GM21619 (cell line): Measurements from ENCODE around the gene F8.
"Not testable (repeated sequence)": the region's sequence is repeated elsewhere in the genome, so short reads cannot be mapped to it uniquely, and the experiment has no call there.

ENCODE experiments used
- ATAC-seq: cut with Tn5 transposase; IDR thresholded peaks from one replicate; pipeline ENCODE4 v1.9.1; 2021; ENCODE audit not compliant: unreplicated experiment

Gene F8

DNA sequence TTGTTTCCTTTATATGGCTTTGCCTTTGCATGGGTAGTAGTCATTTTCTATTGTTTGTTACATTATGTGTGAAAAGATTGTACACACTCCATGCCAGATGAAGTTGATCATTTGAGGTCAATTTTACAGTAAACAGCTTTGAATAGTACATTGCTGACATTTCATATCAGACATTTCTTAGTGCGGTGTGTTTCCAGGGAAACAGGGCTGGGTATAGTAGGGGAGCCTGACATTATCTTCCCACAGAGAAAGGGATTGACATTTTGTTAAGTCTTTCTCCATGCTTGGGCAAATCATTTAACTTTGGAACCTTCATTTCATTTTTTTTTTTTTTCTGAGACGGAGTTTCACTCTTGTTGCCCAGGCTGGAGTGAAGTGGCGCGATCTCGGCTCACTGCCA is 9.1 kb upstream of the F8 start:
- ATAC-seq = no peak

DNA sequence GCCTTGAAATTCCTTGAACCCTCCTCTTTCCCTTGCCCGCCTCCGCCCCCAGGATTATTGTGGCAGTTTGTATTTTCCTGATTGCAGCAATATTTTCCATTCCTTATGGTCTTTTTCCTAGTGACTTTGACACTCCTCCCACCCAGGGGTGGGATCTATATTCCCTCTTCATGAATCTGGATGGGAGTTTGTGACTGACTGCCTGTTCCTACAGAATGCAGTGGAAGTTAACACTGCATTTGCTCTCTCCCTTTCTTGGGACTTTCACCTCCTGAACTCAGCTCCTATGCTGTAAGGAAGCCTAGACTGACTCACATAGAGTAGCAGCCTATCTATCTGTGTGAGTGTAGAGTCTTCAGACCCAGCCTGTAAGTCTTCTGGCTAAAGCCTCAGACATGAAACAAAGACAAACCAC is 6.4 kb upstream of the F8 start:
- ATAC-seq = no peak

DNA sequence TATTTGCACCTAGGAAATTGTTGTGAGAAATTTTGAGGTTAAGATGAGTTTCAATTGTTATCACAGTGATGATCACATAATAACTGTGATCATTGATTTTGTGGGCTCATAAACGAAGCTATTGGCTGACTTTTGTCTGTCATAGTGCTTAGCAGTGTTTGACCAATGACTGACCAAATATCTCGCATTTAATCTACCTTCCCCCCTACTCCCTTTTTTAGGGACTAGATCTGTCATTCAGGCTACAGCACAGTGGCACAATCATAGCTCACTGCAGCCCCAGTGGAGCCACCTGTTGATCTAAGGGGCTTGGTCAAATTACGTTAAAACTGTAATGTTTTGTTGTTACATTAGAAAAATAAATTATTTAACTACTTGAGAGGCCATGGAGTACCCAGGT is 5.6 kb upstream of the F8 start:
- ATAC-seq = no peak

DNA sequence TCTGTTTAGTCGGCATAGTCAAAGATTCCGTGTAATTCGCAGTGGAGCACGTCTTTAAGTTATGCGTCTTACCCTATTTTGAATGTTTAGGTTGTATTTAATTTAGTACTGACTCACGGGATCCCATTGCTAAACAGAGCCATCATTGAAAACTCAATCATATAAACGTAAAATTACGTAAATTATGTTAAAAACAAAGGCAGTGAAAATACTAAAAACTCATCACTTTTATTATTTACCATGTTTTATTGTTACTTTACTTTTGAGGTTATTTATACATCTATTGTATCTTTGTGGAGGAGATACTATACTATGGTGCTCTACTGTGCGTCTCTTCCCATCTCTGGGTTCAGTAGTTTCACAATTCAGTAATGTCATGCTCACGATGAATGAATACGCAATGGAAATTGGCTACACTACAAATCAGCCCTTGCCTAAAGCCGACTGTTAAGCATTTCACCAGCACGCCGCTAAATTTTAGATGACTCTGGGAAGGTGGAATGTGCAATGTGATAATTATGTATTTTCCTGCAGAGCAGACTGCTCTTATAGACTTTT is 5.1 kb upstream of the F8 start:
- ATAC-seq = no peak

DNA sequence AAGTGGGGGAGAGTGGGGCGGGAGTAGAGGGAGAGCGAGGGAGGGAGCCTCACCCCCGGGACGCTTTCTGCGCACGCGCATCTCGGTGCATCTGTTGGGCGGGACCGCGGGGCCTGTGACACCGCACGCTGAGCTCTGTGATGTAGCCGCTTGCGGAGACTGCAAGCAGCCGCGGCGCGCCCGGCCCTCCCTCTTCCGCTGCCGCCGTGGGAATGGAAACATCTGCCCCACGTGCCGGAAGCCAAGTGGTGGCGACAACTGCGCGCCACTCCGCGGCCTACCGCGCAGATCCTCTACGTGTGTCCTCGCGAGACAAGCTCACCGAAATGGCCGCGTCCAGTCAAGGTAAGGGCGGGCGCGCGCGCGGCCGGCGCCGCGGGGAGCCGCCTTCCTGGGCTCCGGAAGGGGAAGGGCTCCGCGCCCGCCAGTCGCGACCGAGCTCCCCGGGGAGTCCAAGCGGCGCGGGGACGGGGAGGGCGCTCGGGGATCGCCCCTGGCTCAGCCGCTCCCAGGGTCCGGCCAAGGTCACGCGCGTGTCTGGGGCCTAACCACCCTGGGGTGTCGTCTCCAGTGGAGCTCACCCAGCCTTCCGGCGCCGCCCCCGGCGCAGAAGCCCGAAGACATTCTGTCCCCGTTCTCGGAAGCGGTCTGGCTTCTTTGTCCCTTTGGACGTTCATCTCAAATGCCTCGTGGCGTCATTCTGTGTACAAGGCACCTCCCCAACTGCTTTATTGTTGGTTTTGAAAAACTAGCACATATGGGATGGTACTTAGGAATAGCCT is 4.4 kb upstream of the F8 start, which contains the start of gene FUNDC2:
Gene FUNDC2, plus strand, starts transcription at position 118 of the 782 bp plus-strand sequence. Its CDS starts 95 bp downstream, at position 213.
- ATAC-seq = peak; percentile 83

DNA sequence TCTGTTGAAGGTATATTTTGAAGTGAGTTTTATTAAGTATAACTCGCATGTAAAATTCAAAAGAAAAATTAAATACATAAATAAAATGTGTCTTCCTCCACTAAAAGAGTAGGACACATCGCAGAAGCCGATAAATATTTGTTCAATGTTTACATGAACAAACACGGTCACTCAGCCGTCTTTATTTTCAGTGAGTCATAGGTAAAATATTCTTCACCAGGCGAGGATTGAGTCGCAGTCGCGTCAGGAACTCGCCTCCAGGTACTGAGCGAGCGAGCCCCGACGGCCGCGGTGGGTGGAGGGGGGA is 3.9 kb upstream of the F8 start:
- ATAC-seq = no peak

DNA sequence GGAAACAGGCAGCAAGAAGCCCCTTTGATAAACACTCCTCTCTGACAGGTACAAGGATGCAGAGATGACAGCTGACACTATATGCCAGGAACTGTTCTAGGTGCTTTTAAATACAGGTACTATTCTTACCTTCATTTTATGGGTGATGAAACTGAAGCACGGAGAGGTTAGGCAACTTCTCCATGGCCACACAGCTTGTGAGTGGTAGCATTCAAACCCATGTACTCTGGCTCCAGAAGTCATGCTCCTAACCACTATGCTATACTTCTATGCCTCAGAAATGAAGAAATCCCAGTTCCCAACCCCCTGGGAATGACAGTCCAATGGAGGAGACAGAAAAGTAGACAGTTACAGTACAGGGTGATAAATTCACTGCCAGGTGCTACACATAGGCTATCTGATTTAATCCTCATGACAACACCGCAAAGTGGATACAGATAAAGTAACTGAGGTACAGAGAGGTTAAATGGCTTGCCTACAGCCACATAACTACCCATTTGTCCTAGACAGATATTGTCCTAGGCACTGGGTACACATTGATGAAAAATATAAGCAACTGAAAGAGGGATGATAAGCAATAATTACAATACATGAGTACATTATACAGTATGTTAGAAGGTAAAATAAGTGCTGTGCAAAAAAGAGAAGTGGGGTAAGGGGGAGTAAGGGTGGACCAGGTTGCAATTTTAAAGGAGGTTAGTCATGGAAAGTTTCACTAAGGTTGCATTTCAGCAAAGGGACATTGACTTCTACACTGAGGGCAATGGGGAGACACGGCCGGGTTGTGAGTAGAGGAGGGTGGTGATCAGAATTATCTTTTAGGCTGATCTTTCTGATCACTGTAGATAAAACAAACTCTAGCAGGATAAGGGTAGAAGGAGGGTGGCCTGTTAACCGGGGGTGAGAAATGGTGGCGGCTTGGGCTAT is 1.6 kb upstream of the F8 start:
- no peak for ATAC-seq

DNA sequence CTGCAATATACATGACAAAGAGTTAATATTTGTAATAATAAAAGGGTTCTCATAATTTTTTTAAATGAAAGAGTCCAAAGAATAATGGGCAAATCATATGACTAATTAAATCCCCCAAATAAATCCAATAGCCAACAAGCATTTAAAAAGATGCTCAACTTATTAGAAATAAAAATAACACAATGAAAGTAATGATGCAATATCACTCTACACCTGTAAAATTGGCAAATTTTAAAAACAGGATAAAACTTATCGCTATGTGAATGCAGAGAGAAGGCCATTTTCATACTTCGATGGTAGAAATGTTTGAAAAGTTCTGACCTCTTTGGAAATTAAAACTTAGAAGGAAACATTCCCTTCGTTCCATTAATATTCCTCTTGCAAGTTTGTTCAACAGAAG is 1.9 kb downstream of the F8 start:
- ATAC-seq = no peak

DNA sequence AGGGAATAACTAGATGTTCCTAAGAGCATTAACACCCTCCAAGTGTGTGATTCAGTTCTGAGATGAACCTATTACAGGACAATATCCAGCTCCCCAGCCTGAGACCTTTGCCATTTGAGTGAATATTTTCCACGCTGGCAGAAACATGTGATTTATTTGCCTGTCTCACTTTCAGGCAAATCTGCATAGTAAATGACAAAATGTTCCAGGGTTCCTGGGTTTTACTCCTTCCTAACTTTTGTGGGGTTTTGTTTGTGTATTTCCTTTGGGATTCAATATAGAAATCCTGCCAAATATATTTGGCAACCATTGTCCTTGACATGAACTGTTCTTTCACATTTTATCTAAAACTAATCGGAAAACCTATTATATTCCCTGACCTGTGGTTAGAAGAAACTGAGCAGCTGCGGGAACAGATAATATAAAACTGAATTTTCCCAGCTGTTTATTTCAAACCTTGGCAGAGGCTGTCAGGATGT is 12.5 kb downstream of the F8 start:
- no peak for ATAC-seq

DNA sequence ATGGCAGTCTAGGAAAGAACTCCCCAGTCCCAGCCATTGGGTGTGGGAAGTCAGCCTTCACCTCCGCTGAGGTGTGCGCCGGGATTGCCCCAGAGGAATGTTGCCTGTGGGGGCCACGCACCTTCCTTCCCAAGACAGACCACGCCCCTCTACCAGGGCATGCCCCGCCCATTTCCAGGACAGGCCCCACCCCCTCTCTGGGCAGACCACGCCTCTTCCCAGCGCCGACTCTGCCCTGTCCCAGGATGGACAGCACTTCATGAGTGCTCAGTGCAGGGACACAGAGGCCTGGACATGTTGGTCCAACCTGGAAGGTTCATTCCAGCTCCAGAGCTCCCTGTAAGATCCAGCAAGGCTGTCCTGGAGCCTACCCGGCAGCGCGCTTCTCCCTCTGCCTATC is 13.9 kb downstream of the F8 start:
- not testable (repeated sequence) for ATAC-seq

DNA sequence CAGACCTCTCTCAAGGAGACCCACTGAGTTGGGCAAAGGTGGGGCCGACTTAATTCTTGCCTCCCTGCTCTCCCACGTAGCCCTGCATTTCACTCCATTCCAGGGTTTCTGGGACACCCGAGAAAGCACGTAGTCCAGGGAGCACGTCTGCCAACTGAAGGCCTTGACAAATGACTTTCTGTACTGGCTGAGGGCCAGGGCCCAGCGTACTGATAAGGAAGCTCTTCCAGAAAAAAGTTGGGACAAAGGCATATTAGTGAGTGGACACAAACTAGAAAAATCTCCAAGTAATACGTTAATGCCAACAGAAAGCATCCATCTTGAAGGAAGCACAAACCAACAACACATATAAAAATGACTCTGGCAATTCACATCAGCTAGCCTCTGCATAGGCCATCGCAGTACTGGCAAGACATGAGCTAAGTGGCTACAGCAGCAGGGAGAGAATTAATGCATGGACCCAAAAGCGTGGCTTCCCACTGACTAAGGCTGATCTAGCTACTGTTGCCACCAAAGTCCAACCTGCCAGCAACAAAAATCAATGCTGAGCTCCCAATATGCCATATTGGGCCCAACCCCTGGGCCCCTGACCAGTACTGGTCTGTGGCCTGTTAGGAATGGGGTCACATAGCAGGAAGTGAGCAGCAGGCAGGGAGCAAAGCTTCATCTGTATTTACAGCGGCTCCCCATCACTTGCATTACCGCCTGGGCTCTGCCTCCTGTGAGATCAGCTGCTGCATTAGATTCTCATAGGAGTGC is 15.4 kb downstream of the F8 start:
- not testable (repeated sequence) for ATAC-seq

DNA sequence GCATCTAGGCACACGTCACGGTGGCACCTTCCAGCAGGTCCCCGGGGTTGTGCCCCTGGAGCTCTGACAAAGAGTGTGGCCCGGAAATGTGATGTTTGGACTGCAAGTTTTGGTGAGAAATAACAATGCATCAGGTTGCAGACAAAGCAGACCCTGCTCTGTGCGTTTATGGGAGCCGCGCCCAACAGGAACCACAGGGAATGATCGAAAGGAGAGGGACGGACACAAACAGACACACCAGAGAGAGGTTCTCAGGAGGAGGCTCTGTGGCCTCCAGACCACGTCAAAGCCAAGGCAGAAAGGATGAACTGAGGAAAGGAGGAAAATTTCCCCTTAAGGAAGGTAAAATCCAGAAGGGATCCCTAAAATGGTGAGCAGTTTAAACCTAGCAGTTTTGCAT is 16.1 kb downstream of the F8 start:
- not testable (repeated sequence) for ATAC-seq

DNA sequence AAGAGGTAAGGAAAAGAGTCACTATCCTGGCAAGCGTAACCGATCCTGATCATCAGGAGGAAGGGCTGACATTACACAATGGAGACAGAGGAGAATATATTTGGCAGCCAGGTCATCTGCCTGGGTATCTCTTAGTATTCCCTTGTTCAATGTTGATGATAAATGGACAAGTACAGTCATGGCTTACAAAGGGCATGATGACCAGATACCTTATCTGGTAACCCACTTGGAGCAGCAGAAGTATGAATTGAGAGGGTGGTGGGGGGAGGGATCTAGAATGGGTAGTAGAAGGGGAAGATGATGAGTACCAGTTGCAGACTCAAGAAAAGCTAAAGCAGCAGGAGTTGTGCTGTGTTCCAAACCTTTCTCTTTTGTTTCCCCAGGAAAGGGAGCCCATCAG is 17.3 kb downstream of the F8 start:
- no peak for ATAC-seq

DNA sequence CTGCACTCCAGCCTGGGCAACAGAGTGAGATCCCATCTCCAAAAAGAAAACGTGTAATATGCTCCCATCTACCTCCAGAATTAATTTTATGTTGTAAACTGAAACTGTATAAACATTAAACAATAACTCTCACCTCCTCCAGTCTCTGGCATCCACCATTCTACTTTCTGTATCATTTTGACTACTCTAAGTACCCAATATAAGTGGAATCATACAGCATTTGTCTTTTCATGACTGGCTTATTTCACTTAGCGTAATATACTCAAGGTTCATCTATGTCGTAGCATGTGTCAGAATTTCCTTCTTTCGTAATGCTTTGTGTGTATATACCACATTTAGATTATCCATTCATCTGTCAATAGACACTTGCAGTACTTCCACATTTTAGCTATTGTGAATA is 20.6 kb downstream of the F8 start:
- ATAC-seq = no peak

DNA sequence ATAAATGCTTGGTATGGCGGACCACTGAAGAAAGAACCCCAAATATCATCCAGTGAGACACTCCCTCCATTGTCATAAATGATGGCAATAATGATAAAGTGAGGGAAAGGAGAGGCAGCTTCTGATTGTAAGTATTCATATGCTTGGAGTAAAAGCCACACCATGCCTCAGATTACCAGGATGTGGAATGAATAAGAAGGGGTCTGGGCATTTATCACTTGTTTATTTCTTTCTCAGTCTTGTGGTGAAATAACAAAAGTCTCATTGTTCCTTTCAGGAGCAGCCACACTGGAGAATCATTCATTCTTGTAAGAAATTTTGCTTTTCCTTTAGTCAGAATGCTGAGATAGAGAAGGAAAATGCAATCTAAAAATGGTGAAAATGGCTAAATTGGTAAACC is 21.7 kb downstream of the F8 start:
- no peak for ATAC-seq

DNA sequence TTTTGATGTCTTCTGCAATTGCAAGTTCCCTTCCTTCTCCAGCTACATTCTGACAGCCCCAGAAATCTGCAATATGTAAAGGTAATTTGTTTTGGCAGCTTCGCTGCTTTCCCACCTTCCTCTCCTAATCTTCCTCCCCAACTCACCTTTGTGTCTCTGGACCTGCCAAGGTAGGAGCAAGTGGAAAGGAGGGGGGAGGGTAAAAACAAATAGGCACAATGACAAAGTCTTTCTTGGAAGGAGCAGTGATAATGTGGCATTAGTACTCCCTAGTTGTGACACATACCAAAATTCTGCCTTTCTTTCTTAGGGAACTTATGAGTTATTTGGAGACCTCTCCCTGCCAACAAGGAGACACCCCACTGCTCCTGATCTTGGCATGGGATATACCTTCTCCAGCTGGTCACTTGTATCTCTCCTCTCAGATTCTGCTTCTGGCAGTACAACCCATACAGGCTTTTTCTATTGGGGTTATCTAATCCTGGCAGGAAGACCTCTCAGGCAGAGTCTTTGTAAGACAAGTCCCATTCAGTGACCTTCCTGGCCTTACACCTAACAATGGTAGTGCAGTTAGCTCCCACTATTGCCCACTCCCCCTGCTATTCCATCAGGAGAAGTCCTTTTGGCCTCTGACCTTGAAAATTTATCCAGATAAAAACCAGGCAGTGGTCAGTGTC is 24.2 kb downstream of the F8 start:
- ATAC-seq = no peak

DNA sequence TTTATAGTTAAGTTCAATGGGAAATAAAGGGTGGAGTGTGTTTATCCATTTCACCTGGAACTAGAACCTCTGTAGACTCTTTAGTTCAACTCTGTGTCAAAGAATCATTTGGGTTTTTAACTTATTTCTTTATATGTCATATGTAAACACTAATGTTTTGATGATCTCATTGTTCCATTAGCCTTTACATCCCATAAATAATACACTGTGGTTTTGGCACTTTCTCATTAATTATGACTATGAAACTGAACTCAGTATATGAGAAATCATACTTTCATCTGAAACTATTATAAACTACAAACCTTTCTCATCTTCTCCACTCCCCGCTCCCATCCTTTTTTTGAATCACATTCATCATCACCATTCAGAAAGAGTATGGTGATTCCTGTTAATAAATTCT is 31.0 kb downstream of the F8 start:
- ATAC-seq = no peak

DNA sequence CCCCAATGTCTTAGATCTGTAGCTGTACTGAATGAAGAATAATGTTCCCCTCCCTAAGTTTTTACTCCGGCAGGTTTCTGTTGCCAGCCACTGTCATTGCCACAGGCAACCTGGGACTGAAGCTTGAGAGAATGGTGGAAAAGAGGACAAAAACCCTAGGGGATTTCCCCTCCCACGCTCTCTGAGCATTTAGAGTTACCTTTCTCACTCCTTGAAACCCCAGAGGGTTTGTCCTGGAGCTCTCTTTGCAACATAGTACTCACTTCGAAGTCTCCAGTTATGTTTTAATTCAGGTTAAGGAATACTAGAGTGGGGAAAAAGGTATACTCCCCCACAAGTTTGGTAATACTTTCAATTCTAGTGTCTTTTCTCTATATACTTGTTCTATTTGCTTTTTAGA is 31.5 kb downstream of the F8 start:
- peak; percentile 67 for ATAC-seq

DNA sequence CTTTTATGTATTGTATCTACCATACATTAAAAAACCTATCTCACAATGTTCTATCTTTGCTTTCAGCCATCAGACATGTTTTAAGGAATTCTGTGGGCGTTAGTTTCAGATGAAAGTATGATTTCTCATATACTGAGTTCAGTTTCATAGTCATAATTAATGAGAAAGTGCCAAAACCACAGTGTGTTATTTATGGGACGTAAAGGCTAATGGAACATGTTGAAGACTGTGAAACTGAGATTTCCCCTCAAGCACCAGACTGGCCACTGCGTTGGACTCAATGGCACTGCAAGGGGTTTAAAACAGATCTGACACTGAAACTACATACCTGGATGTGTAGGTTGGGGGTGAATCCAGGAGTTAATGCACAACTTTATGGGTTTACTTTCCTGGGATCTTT is 32.0 kb downstream of the F8 start:
- ATAC-seq = peak; percentile 53

DNA sequence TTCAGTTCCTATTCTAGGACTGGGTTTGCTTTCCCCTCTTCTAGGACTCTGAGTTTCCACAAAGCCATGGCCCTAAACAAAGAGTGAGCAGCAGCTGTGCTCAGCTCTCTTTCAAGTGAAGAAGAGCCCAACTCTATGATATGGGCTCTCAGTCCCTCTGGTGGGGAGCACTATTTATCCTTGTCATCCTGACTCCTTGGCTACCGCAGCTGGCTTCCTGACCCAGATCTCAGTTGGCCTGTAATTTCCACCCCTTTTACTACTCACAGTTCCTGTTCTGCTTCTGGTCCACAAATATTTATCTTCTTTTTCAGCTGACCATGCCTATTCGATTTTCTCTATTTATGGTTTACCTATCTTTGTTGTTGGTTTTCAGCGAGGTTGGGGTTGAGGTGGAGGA is 33.8 kb downstream of the F8 start:
- ATAC-seq = no peak

DNA sequence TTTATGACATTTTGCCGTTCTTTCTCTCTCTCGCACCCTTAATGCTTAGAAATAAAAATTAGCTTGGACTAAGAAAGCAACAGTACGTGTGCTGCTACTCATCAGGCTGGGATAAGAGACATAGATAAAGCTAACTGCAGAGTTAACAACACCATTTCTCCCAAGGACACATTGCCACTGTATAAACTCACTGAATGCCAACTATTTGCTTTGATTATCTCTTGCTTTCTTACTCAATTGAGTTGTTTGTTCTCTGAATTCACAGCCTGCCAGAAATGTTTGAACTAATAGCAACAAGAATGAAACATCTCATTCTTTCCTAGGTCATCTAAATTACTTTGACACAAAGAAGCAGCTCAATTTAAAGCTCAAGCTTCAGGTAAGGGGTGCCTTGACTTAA is 34.6 kb downstream of the F8 start:
- no peak for ATAC-seq
